A673 (cell line): ENCODE measurements around the gene IGSF21. TPM values are rescaled to one million over a fixed set of nuclear protein-coding genes. Genes with fewer than 3 reads are reported as not detected.

Experiments used
- BruUV-seq: library from RNA; stranded (reverse); fragments of 400-500 nt; replicated peaks from 2 replicates; lab custom pipeline; 2021; lab: Mats Ljungman, UMichigan
- CTCF ChIA-PET: fragments of 300-600 bp; sonication (Branson Sonifier 250); formaldehyde crosslinking; loops from one replicate; lab custom pipeline; 2022; ENCODE audit warnings: antibody characterized with exemption; lab: Charles Lee
- POLR2A ChIA-PET: fragments of 300-600 bp; sonication (Branson Sonifier 250); formaldehyde crosslinking; loops from one replicate; lab custom pipeline; 2022; ENCODE audit warnings: antibody characterized with exemption; ENCODE audit not compliant: low non-redundant PET; lab: Charles Lee
- DNase-seq: peaks from one replicate; pipeline ENCODE4 v3.0.0-alpha.2; 2015; ENCODE audit warnings: low spot score
- H3K27ac ChIP-seq: fragments of 200-600 bp; sonication (generic); 2 replicates; pipeline ENCODE4 v1.5.1; 2016; ENCODE audit warnings: mixed run types, low read depth, mild to moderate bottlenecking, mixed read lengths, antibody characterized with exemption, low read length; ENCODE audit not compliant: poor library complexity, severe bottlenecking
- H3K27me3 ChIP-seq: fragments of 200-600 bp; sonication (generic); replicated peaks from 2 replicates; pipeline ENCODE4 v1.6.1; 2017; ENCODE audit warnings: mixed run types, low read depth, mild to moderate bottlenecking, mixed read lengths, antibody characterized with exemption, low read length; ENCODE audit not compliant: insufficient read depth, poor library complexity
- H3K36me3 ChIP-seq: fragments of 200-600 bp; sonication (generic); 2 replicates; pipeline ENCODE4 v1.6.1; 2016; ENCODE audit warnings: mixed run types, mild to moderate bottlenecking, mixed read lengths, antibody characterized with exemption, low read length; ENCODE audit not compliant: insufficient read depth, poor library complexity, severe bottlenecking
- H3K4me1 ChIP-seq: fragments of 200-600 bp; sonication (generic); 2 replicates; pipeline ENCODE4 v1.6.1; 2017; ENCODE audit warnings: mixed run types, mild to moderate bottlenecking, mixed read lengths, antibody characterized with exemption, low read length; ENCODE audit not compliant: insufficient read depth, poor library complexity, severe bottlenecking
- H3K4me3 ChIP-seq: fragments of 200-600 bp; sonication (generic); 2 replicates; pipeline ENCODE4 v1.5.1; 2016; ENCODE audit warnings: low read depth, mixed run types, mild to moderate bottlenecking, mixed read lengths, low read length; ENCODE audit not compliant: poor library complexity, severe bottlenecking
- H3K9me3 ChIP-seq: fragments of 200-600 bp; sonication (generic); 2 replicates; pipeline ENCODE4 v1.6.1; 2016; ENCODE audit warnings: mixed run types, low read depth, mild to moderate bottlenecking, mixed read lengths, antibody characterized with exemption, low read length; ENCODE audit not compliant: poor library complexity, severe bottlenecking
- EZH2 ChIP-seq: fragments of 200-600 bp; sonication (generic); IDR thresholded peaks from 2 replicates; pipeline ENCODE4 v1.6.1; 2017; ENCODE audit warnings: borderline replicate concordance, low read depth, mild to moderate bottlenecking, mixed read lengths, antibody characterized with exemption, low read length; ENCODE audit not compliant: poor library complexity, severe bottlenecking
- intact Hi-C: fragments of 100-400 bp; cut with micrococcal nuclease; formaldehyde crosslinking; loops from one replicate; pipeline ENCODE4 v1.10.0; 2022; ENCODE audit not compliant: unreplicated experiment
- total RNA-seq: library from RNA; stranded (reverse); gene quantifications from 2 replicates; pipeline ENCODE4 v1.2.3, GENCODE V29; 2021
- TF ChIP-seq, protein P1 (sequence below): fragments of 300-800, 200-600 bp; sonication (generic); conservative IDR thresholded peaks from 2 replicates; pipeline ENCODE4 v1.5.1; 2017; ENCODE audit warnings: low read depth, mild to moderate bottlenecking, antibody characterized with exemption, low read length, moderate library complexity, mixed read lengths

The IGSF21 gene
- total RNA-seq, 1 experiment from 2014 or later = 3.2 TPM

DNA sequence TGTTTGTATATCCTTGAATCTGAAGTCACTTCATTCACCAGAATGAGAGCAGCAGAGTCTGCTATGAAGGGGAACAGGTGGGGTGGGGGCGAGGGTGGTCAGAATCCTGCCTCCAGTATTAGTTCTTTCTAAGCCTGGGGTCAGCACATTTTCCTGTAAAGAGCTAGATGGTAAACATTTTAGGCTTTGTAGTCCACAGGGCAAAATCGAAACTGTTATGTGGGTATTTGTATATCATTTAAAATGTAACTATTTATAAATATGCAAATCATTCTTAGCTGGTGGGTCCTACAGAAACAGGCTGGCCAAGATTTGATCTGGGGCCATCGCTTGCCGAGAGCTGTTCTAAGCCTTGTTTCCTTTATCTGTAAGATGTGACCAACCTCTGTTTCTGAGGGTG lies 96.0 kb downstream of the IGSF21 start:
- TF ChIP-seq, protein P1, sequence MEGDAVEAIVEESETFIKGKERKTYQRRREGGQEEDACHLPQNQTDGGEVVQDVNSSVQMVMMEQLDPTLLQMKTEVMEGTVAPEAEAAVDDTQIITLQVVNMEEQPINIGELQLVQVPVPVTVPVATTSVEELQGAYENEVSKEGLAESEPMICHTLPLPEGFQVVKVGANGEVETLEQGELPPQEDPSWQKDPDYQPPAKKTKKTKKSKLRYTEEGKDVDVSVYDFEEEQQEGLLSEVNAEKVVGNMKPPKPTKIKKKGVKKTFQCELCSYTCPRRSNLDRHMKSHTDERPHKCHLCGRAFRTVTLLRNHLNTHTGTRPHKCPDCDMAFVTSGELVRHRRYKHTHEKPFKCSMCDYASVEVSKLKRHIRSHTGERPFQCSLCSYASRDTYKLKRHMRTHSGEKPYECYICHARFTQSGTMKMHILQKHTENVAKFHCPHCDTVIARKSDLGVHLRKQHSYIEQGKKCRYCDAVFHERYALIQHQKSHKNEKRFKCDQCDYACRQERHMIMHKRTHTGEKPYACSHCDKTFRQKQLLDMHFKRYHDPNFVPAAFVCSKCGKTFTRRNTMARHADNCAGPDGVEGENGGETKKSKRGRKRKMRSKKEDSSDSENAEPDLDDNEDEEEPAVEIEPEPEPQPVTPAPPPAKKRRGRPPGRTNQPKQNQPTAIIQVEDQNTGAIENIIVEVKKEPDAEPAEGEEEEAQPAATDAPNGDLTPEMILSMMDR = no peak
- TF ChIP-seq EZH2 = no peak
- no peaks in the 10 kb centered on the region for H3K36me3 ChIP-seq
- CTCF ChIA-PET = no interaction called here
- no peak overlapping the region for H3K27ac ChIP-seq
- no TSS peak for BruUV-seq
- H3K9me3 ChIP-seq = no peaks in the 10 kb centered on the region
- POLR2A ChIA-PET = no interaction called here
- no peak overlapping the region for H3K4me3 ChIP-seq
- intact Hi-C loops = no loop called here
- DNase-seq = no peak
- H3K27me3 ChIP-seq = no peaks in the 10 kb centered on the region
- H3K4me1 ChIP-seq = no peaks in the 10 kb centered on the region

DNA sequence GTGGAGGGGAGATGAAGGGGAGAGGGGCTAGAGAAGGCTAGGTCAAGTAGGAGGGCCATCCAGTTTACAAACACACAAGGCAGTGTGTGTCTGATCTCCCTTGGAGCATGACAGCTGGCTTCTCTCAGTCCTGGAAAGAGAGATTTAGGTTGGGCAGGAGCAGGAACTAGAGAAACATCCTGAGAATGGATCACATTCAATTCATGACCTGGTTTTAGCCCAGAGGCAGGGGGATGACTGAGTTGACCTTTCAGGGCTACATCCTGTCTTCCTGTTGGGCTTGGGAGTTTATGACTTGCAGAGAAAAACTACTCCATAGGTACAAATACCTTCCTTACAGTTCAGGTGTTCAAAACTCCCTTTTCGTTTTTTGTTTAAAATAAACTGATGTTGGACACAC lies 97.0 kb downstream of the IGSF21 start:
- POLR2A ChIA-PET = no interaction called here
- no peaks in the 10 kb centered on the region for H3K36me3 ChIP-seq
- H3K27ac ChIP-seq = no peak overlapping the region
- DNase-seq = no peak
- no peak overlapping the region for H3K4me3 ChIP-seq
- no peaks in the 10 kb centered on the region for H3K27me3 ChIP-seq
- H3K9me3 ChIP-seq = no peaks in the 10 kb centered on the region
- intact Hi-C loops = no loop called here
- H3K4me1 ChIP-seq = no peaks in the 10 kb centered on the region
- CTCF ChIA-PET = no interaction called here
- BruUV-seq = no TSS peak
- TF ChIP-seq, protein P1 = no peak
- no peak for TF ChIP-seq EZH2

DNA sequence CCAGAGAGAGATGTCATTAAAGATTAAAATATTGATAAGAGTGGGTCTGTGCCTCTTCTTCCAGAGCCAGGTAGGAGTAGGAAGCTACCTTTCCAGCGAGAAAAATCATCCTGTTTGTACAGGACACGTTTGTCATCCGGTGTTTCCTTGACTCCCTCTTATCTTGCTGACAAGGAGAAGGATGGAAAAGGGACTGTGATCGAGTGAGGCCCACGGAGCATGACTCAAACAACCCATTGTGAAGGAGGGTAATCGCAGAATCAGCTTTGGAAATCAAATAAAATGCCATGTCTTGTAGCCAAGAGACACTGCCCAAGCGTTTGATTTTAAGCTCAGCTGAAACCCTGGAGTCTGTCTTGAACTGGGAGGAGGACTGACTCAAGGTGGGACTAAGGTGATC lies 97.7 kb downstream of the IGSF21 start:
- Histone ChIP-seq H3K36me3 (no peaks in the 10 kb centered on the region), H3K4me1 (no peaks in the 10 kb centered on the region), H3K27me3 (no peaks in the 10 kb centered on the region), H3K9me3 (no peaks in the 10 kb centered on the region), H3K4me3 (no peak overlapping the region), H3K27ac (no peak overlapping the region)
- ChIA-PET POLR2A (no interaction called here), CTCF (no interaction called here)
- no peak for DNase-seq
- no peak for TF ChIP-seq EZH2
- TF ChIP-seq, protein P1 = no peak
- no TSS peak for BruUV-seq
- intact Hi-C loops = no loop called here
